HL-60 (cell line): ENCODE measurements around the gene APLNR.

Experiments
- CTCF ChIP-seq: IDR thresholded peaks from one replicate; pipeline ENCODE4 v1.5.1; 2011; ENCODE audit warnings: low read length, control low read depth, inconsistent platforms; ENCODE audit not compliant: insufficient read depth
- POLR2AphosphoS5 ChIP-seq: IDR thresholded peaks from 2 replicates; pipeline ENCODE4 v1.6.1; 2012; ENCODE audit warnings: low read depth
- REST ChIP-seq: IDR thresholded peaks from 2 replicates; pipeline ENCODE4 v1.6.1; 2012; ENCODE audit warnings: low read depth; ENCODE audit not compliant: insufficient replicate concordance

- TF ChIP-seq CTCF (no peak), POLR2AphosphoS5 (no peak), REST (no peak)
These were observed 38.5 kb upstream of the APLNR start for GRCh38 chr11:57275582-57275981.
